SK-N-SH treated with all-trans-retinoic acid at 6 μM for 48 hours (cell line): ENCODE data around the gene NSD2.
"Not testable (repeated sequence)": the region's sequence is repeated elsewhere in the genome, so short reads cannot be mapped to it uniquely, and the experiment has no call there.

Experiments
- ATAC-seq: fragments of 200-7000 bp; cut with Tn5 transposase; 3 replicates; pipeline ENCODE4 v1.9.1; 2020; ENCODE audit warnings: mild to moderate bottlenecking, moderate library complexity
- ARNTL ChIP-seq: fragments of 450-650 bp; formaldehyde crosslinking; IDR thresholded peaks from 2 replicates; pipeline ENCODE4 v1.5.0; 2020; ENCODE audit warnings: low read depth, mild to moderate bottlenecking, moderate library complexity, borderline replicate concordance
- CREB5 ChIP-seq: fragments of 250-450 bp; sonication (Bioruptor Pico); IDR thresholded peaks from 2 replicates; pipeline ENCODE4 v1.5.1; 2020; ENCODE audit warnings: low read depth, mild to moderate bottlenecking, moderate library complexity
- CSRNP3 ChIP-seq: fragments of 250-450 bp; sonication (Bioruptor Pico); IDR thresholded peaks from 2 replicates; pipeline ENCODE4 v1.5.1; 2021; ENCODE audit warnings: mild to moderate bottlenecking, moderate library complexity
- ESRRG ChIP-seq: fragments of 250-450 bp; sonication (Bioruptor Pico); IDR thresholded peaks from 2 replicates; pipeline ENCODE4 v1.6.1; 2021; ENCODE audit warnings: mild to moderate bottlenecking
- ISL1 ChIP-seq: fragments of 250-450 bp; sonication (Bioruptor Pico); IDR thresholded peaks from 2 replicates; pipeline ENCODE4 v2.1.2; 2022; ENCODE audit warnings: mild to moderate bottlenecking, moderate library complexity
- PATZ1 ChIP-seq: fragments of 250-450 bp; sonication (Bioruptor Pico); IDR thresholded peaks from 2 replicates; pipeline ENCODE4 v1.8.0; 2020; ENCODE audit warnings: mild to moderate bottlenecking, moderate library complexity, borderline replicate concordance
- POU6F1 ChIP-seq: fragments of 250-450 bp; sonication (Bioruptor Pico); IDR thresholded peaks from 2 replicates; pipeline ENCODE4 v1.8.0; 2021; ENCODE audit warnings: low read depth, mild to moderate bottlenecking, moderate library complexity, borderline replicate concordance
- PPARA ChIP-seq: fragments of 250-450 bp; sonication (Bioruptor Pico); IDR thresholded peaks from 2 replicates; pipeline ENCODE4 v1.5.0; 2020; ENCODE audit warnings: mild to moderate bottlenecking, borderline replicate concordance
- RARB ChIP-seq: fragments of 250-450 bp; sonication (Bioruptor Pico); IDR thresholded peaks from 2 replicates; pipeline ENCODE4 v1.8.0; 2021; ENCODE audit warnings: mild to moderate bottlenecking, moderate library complexity
- SNAI2 ChIP-seq: fragments of 250-450 bp; sonication (Bioruptor Pico); IDR thresholded peaks from 2 replicates; pipeline ENCODE4 v1.5.0; 2020; ENCODE audit warnings: mild to moderate bottlenecking, moderate library complexity
- TCF4 ChIP-seq: fragments of 250-450 bp; sonication (Bioruptor Pico); IDR thresholded peaks from 2 replicates; pipeline ENCODE4 v1.8.0; 2021; ENCODE audit warnings: mild to moderate bottlenecking, moderate library complexity, borderline replicate concordance
- TOX ChIP-seq: fragments of 250-450 bp; sonication (Bioruptor Pico); IDR thresholded peaks from 2 replicates; pipeline ENCODE4 v1.8.0; 2021; ENCODE audit warnings: mild to moderate bottlenecking, moderate library complexity, borderline replicate concordance
- TSHZ2 ChIP-seq: fragments of 250-450 bp; sonication (Bioruptor Pico); IDR thresholded peaks from 2 replicates; pipeline ENCODE4 v1.5.0; 2020; ENCODE audit warnings: mild to moderate bottlenecking, moderate library complexity
- ZC3H10 ChIP-seq: fragments of 250-450 bp; sonication (Bioruptor Pico); IDR thresholded peaks from 2 replicates; pipeline ENCODE4 v1.5.1; 2021; ENCODE audit warnings: mild to moderate bottlenecking, moderate library complexity
- ZFP3 ChIP-seq: fragments of 250-450 bp; sonication (Bioruptor Pico); IDR thresholded peaks from 2 replicates; pipeline ENCODE4 v1.5.0; 2020; ENCODE audit warnings: mild to moderate bottlenecking, moderate library complexity
- ZFP30 ChIP-seq: fragments of 450-650 bp; formaldehyde crosslinking; IDR thresholded peaks from 2 replicates; pipeline ENCODE4 v1.5.0; 2022; ENCODE audit warnings: mild to moderate bottlenecking, moderate library complexity
- ZNF565 ChIP-seq: fragments of 450-650 bp; formaldehyde crosslinking; conservative IDR thresholded peaks from 2 replicates; pipeline ENCODE4 v1.5.0; 2020; ENCODE audit warnings: low read depth, mild to moderate bottlenecking, moderate library complexity
- ZNF70 ChIP-seq: fragments of 450-650 bp; formaldehyde crosslinking; IDR thresholded peaks from 2 replicates; pipeline ENCODE4 v1.5.0; 2020; ENCODE audit warnings: mild to moderate bottlenecking, moderate library complexity

The NSD2 gene

GRCh38 chr4:1904042-1904441 lies 32.8 kb downstream of the NSD2 start (continued):
- no peak for TF ChIP-seq POU6F1 (CRISPR knock-in tag)
- TF ChIP-seq, all 23 proteins: peak for 0

GRCh38 chr4:1907848-1908525 lies 36.8 kb downstream of the NSD2 start:
- TF ChIP-seq ISL1 (CRISPR knock-in tag) (no peak), ESRRG (CRISPR knock-in tag) (no peak), ZNF565 (CRISPR knock-in tag) (no peak), TOX (CRISPR knock-in tag) (no peak), ARNTL (CRISPR knock-in tag) (no peak), TSHZ2 (no peak), POU6F1 (CRISPR knock-in tag) (no peak)
- TF ChIP-seq, all 23 proteins: peak for 0
- ATAC-seq, result no peak

- not testable (repeated sequence) for ATAC-seq
These were observed 38.5 kb downstream of the NSD2 start for GRCh38 chr4:1909696-1910095.

GRCh38 chr4:1910643-1911042 lies 39.5 kb downstream of the NSD2 start:
- no peak for TF ChIP-seq ZFP30 (CRISPR knock-in tag)
- no peak for TF ChIP-seq ZNF70 (CRISPR knock-in tag)
- TF ChIP-seq ZFP3, result no peak
- no peak for TF ChIP-seq ZC3H10 (CRISPR knock-in tag)
- no peak for TF ChIP-seq TOX (CRISPR knock-in tag)
- no peak for TF ChIP-seq RARB (CRISPR knock-in tag)
- no peak for TF ChIP-seq PATZ1
- TF ChIP-seq SNAI2 (CRISPR knock-in tag), result no peak
- no peak for TF ChIP-seq CREB5 (CRISPR knock-in tag)
- TF ChIP-seq ESRRG (CRISPR knock-in tag), result no peak
- no peak for TF ChIP-seq TCF4 (CRISPR knock-in tag)
- TF ChIP-seq PPARA (CRISPR knock-in tag), result no peak
- TF ChIP-seq CSRNP3 (CRISPR knock-in tag), result no peak
- ATAC-seq, result peak; percentile 88

- not testable (repeated sequence) for ATAC-seq
These were observed 40.1 kb downstream of the NSD2 start for GRCh38 chr4:1911316-1911715.
